Psoas muscle (tissue), 8 donors: Measurements from ENCODE around the gene TRANK1. TPM values are rescaled to one million over a fixed set of nuclear protein-coding genes. Genes with fewer than 3 reads are reported as not detected.
"Not testable (repeated sequence)": the region's sequence is repeated elsewhere in the genome, so short reads cannot be mapped to it uniquely, and the experiment has no call there.

ENCODE experiments used
- ATAC-seq, 4 donors: fragments of 200-7000 bp; cut with Tn5 transposase; one replicate each; pipeline ENCODE4 v1.9.1; 2020; ENCODE audit warnings: moderate library complexity in 3 of 4, mild to moderate bottlenecking in 2 of 4
- DNase-seq, 2 donors: peaks; one replicate each; pipeline ENCODE4 v3.0.0-alpha.2; 2020
- H3K27ac ChIP-seq: fragments of 200-600 bp; one replicate; pipeline ENCODE4 v1.8.0; 2022
- H3K27me3 ChIP-seq, 3 donors: fragments of 200-600 bp in 1 of 3; one replicate each; pipeline versions ENCODE4 v1.6.1 to v1.8.0; 2013 to 2022; ENCODE audit warnings: low read length in 2 of 3, mild to moderate bottlenecking in 2 of 3, moderate library complexity in 1 of 3; ENCODE audit not compliant: insufficient read depth in 3 of 3
- H3K36me3 ChIP-seq, 2 donors: fragments of 200-600 bp in 1 of 2; one replicate each; pipeline versions ENCODE4 v1.6.1 to v1.8.0; 2013 to 2022; ENCODE audit warnings: low read depth in 1 of 2, mild to moderate bottlenecking in 1 of 2, moderate library complexity in 1 of 2; ENCODE audit not compliant: insufficient read depth in 1 of 2
- H3K4me1 ChIP-seq: fragments of 200-600 bp; one replicate; pipeline ENCODE4 v1.8.0; 2022
- H3K4me3 ChIP-seq: fragments of 200-600 bp; one replicate; pipeline ENCODE4 v1.8.0; 2022; ENCODE audit warnings: mild to moderate bottlenecking
- H3K9me3 ChIP-seq: fragments of 200-600 bp; one replicate; pipeline ENCODE4 v1.8.0; 2022
- CTCF ChIP-seq: fragments of 200-600 bp; IDR thresholded peaks from one replicate; pipeline ENCODE4 v1.8.0; 2022; ENCODE audit warnings: antibody characterized with exemption
- WGBS, 3 donors: extraction: QIAGEN DNeasy Blood & Tissue Kit; methylation state at CpG; one replicate each; pipeline versions ENCODE4 v1.1.6 to v1.1.7; 2013; 5-methylcytosine and 5-hydroxymethylcytosine counted together
- intact Hi-C, 2 donors: fragments of 100-400 bp; cut with DNase I; formaldehyde crosslinking; loops; one replicate each; pipeline versions ENCODE4 v1.11.0 to v1.14.2; 2022
- polyA plus RNA-seq, 3 donors: library from polyadenylated mRNA; stranded (reverse); fragments of 200-250 nt; gene quantifications; one replicate each; pipeline ENCODE4 v1.2.3, GENCODE V29; 2013
- total RNA-seq, 4 donors: library from RNA; stranded (reverse); fragmentation: NEBNext Ultra II Directional in 2 of 4; extraction: Animal tissue kit (Norgen Biotek cat#: 25700) in 2 of 4; gene quantifications; one replicate each; pipeline versions ENCODE4 v1.2.1 to v1.2.4, GENCODE V29; 2021 to 2023
- donor health status: healthy with polysubstance abuse.
- donor health status: DM: no; HTN: no; CAD: no; lungs with moderate emphysema.
- donor health status: Bipolar disorder and iron deficiency.
- donor health status: healthy.
- donor health status: DM: yes; HTN: yes; CAD: no.
- donor health status: DM: no; HTN: no; CAD: no.
- donor health status: DM: no; HTN: no; CAD: no.
- donor health status: DM: yes; HTN: yes; CAD: no.

The TRANK1 gene
- total and polyA plus RNA-seq, 7 donors = 0.28 to 4.5 (median 0.63) TPM

DNA sequence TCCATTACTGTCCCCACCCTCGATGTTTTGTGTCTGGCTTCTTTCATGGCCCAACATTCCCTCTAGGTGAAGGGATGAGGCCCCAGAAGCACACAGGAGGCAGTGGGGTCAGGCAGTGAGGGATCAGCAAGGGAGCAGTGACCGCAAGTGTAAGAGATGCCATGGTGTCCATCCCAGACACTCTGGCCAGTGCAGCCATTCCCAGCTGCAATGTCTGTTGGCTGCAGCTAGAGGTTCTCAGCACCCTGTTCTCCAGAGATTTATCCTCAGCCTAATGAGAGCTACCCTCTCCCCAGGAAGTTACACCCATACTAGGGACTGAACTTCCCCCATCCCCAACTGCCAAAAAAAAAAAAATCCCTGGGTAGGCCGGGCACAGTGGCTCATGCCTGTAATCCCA, 40.2 kb downstream of the TRANK1 start:
- H3K4me1 ChIP-seq = no peaks in the 10 kb centered on the region
- no peaks in the 10 kb centered on the region for H3K9me3 ChIP-seq
- no peak overlapping the region for H3K4me3 ChIP-seq
- WGBS, 3 donors = 66 to 82% (median 73%) methylated on average over 3 of the region's 3 CpGs
- intact Hi-C loops = no loop called here
- ATAC-seq (peak in 1 of 4 donors; percentile 40), DNase-seq (no peak)
- no peak overlapping the region for H3K27ac ChIP-seq
- TF ChIP-seq CTCF = no peak
- H3K27me3 ChIP-seq = no peaks in the 10 kb centered on the region
- H3K36me3 ChIP-seq = no peaks in the 10 kb centered on the region

GRCh38 chr3:36904065-36904464, 40.8 kb downstream of the TRANK1 start:
- DNase-seq, intact Hi-C loops, H3K4me3 ChIP-seq, H3K27ac ChIP-seq, H3K4me1 ChIP-seq, H3K36me3 ChIP-seq, H3K27me3 ChIP-seq, H3K9me3 ChIP-seq, ATAC-seq: not testable (repeated sequence)
- WGBS, 3 donors = 92 to 97% (median 94%) methylated on average over 13 of the region's 13 CpGs

DNA sequence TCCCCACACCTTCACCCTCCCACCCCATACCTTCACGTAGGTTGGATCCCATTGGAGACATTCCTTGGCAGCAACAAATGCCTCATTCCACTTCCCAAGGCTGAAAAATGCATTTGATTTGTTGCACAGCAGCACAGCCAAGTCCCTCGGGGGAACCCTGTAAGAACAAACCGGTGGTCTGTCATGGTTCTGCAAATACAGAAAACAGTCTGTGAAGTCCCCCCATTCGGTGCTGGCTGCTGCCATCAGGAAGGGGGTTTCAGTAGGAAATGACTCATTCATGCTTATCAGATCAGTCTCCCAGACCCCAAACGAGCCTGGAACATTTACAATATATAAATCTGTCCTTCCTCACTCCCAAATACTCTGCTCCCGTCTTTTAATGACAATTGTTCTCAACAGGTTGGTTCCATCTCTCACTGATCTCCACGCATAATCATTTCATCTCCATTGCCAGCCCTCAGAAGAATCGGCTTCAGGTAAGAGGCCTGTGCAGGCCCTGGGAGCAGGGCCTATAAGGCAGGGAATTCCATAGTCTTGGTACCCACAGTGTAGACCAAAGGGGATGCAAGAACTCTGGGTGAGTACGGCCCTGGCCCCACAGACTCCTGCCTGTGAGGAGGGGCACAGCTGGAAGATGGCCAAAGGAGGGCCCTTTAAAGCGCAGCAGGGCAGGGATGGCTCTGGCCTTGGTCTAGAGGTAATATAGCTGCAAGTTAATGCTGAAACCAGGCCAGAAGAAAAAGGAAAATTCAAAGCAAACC, 41.6 kb downstream of the TRANK1 start:
- Histone ChIP-seq H3K4me3 (no peak overlapping the region), H3K27ac (no peak overlapping the region), H3K27me3 (no peaks in the 10 kb centered on the region), H3K36me3 (peaks cover 0 to 4% of the 10 kb centered on the region in 2 donors), H3K4me1 (no peaks in the 10 kb centered on the region), H3K9me3 (no peaks in the 10 kb centered on the region)
- no peak for DNase-seq
- TF ChIP-seq CTCF = no peak
- ATAC-seq = no peak
- 46 to 54% (median 50%) methylated on average over 10 of the region's 10 CpGs for WGBS, 3 donors
- intact Hi-C loops = no loop called here

DNA sequence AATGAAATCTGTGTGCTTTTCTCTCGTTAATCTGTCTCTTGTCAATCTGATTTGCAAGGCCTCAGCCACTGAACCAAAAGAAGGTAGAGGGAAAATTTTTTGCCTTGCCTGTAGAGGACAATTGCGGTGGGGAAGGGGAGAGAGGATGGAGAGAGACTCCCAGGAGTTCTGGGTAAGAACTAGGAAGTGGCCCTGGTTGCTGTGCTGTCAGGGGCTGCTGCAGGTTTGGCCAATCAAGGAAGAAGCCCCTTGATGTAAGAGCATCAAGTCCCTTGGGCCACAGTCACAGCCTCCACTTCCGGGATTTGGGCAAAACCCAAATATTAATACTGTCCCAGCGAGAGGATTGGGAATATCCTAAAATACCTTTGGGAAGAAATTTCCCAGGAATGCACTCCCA, 43.3 kb downstream of the TRANK1 start:
- Histone ChIP-seq H3K27me3 (no peaks in the 10 kb centered on the region), H3K4me1 (no peaks in the 10 kb centered on the region), H3K27ac (no peak overlapping the region), H3K4me3 (no peak overlapping the region), H3K36me3 (peaks cover 0 to 5% of the 10 kb centered on the region in 2 donors), H3K9me3 (no peaks in the 10 kb centered on the region)
- TF ChIP-seq CTCF = no peak
- 85 to 92% (median 88%) methylated on average over 4 of the region's 4 CpGs for WGBS, 3 donors
- DNase-seq (no peak), ATAC-seq (no peak)
- intact Hi-C loops = no loop called here

- DNase-seq (no peak), ATAC-seq (no peak)
- Histone ChIP-seq H3K4me1 (no peaks in the 10 kb centered on the region), H3K27me3 (no peaks in the 10 kb centered on the region), H3K4me3 (no peak overlapping the region), H3K27ac (no peak overlapping the region), H3K36me3 (peaks cover 0 to 5% of the 10 kb centered on the region in 2 donors), H3K9me3 (no peaks in the 10 kb centered on the region)
- TF ChIP-seq CTCF = no peak
- WGBS, 3 donors = 80 to 86% (median 81%) methylated on average over 8 of the region's 8 CpGs
- intact Hi-C loops = no loop called here
Measured at GRCh38 chr3:36900474-36901443, 44.1 kb downstream of the TRANK1 start.
